Trophoblast cell (in vitro differentiated cells and primary cell): ENCODE results near the gene C19orf18.

ENCODE experiments used
- DNase-seq, 2 donors: peaks; one replicate each; pipeline ENCODE4 v3.0.0-alpha.2; 2016
- H2AFZ ChIP-seq: 2 replicates; pipeline ENCODE4 v1.6.1; 2013; ENCODE audit warnings: low read length, moderate library complexity, mild to moderate bottlenecking; ENCODE audit not compliant: insufficient read depth, poor library complexity
- H2AK5ac ChIP-seq: 2 replicates; pipeline ENCODE4 v1.6.1; 2013; ENCODE audit warnings: mild to moderate bottlenecking, low read length
- H2BK120ac ChIP-seq: 2 replicates; pipeline ENCODE4 v1.6.1; 2013; ENCODE audit warnings: low read length, mild to moderate bottlenecking, moderate library complexity; ENCODE audit not compliant: insufficient read depth, poor library complexity
- H2BK12ac ChIP-seq: 2 replicates; pipeline ENCODE4 v1.6.1; 2013; ENCODE audit warnings: mild to moderate bottlenecking, low read length, moderate library complexity
- H2BK5ac ChIP-seq: 2 replicates; pipeline ENCODE4 v1.6.1; 2013; ENCODE audit warnings: low read length, low read depth, moderate library complexity, mild to moderate bottlenecking; ENCODE audit not compliant: poor library complexity
- H3K14ac ChIP-seq: 2 replicates; pipeline ENCODE4 v1.6.1; 2013; ENCODE audit warnings: mild to moderate bottlenecking, low read length
- H3K18ac ChIP-seq: 2 replicates; pipeline ENCODE4 v1.6.1; 2013; ENCODE audit warnings: mild to moderate bottlenecking, low read length
- H3K23ac ChIP-seq: 2 replicates; pipeline ENCODE4 v1.6.1; 2013; ENCODE audit warnings: low read length
- H3K27ac ChIP-seq: 2 replicates; pipeline ENCODE4 v1.5.1; 2013; ENCODE audit warnings: low read depth, mild to moderate bottlenecking, inconsistent platforms, low read length, moderate library complexity
- H3K27me3 ChIP-seq: 2 replicates; pipeline ENCODE4 v1.6.1; 2013; ENCODE audit warnings: inconsistent platforms, mild to moderate bottlenecking, low read length, moderate library complexity; ENCODE audit not compliant: insufficient read depth
- H3K36me3 ChIP-seq, 2 experiments: 1 replicate in 1 of 2; 2 replicates in 1 of 2; pipeline ENCODE4 v1.6.1; 2013; ENCODE audit warnings: low read length in 2 of 2, mild to moderate bottlenecking in 2 of 2, moderate library complexity in 1 of 2; ENCODE audit not compliant: insufficient read depth in 2 of 2, control insufficient read depth in 1 of 2
- H3K4ac ChIP-seq: 2 replicates; pipeline ENCODE4 v1.6.1; 2013; ENCODE audit warnings: low read depth, mild to moderate bottlenecking, low read length, moderate library complexity
- H3K4me1 ChIP-seq, 2 experiments: 1 replicate in 1 of 2; 2 replicates in 1 of 2; pipeline ENCODE4 v1.6.1; 2013; ENCODE audit warnings: low read length in 2 of 2, mild to moderate bottlenecking in 2 of 2, moderate library complexity in 1 of 2; ENCODE audit not compliant: insufficient read depth in 2 of 2, control insufficient read depth in 1 of 2
- H3K4me2 ChIP-seq: 2 replicates; pipeline ENCODE4 v1.6.1; 2013; ENCODE audit warnings: inconsistent platforms, mild to moderate bottlenecking, low read length, moderate library complexity
- H3K4me3 ChIP-seq: 2 replicates; pipeline ENCODE4 v1.5.1; 2013; ENCODE audit warnings: mild to moderate bottlenecking, low read depth, low read length, inconsistent platforms
- H3K79me1 ChIP-seq: one replicate; pipeline ENCODE4 v1.6.1; 2013; ENCODE audit warnings: low read length
- H3K79me2 ChIP-seq: 2 replicates; pipeline ENCODE4 v1.6.1; 2013; ENCODE audit warnings: low read length, mild to moderate bottlenecking; ENCODE audit not compliant: control insufficient read depth, insufficient read depth, poor library complexity
- H3K9ac ChIP-seq: 2 replicates; pipeline ENCODE4 v1.6.1; 2013; ENCODE audit warnings: mild to moderate bottlenecking, low read length
- H3K9me3 ChIP-seq: 2 replicates; pipeline ENCODE4 v1.6.1; 2013; ENCODE audit warnings: low read depth, mild to moderate bottlenecking, control low read depth, inconsistent platforms, low read length; ENCODE audit not compliant: insufficient read depth
- H4K12ac ChIP-seq: 2 replicates; pipeline ENCODE4 v1.6.1; 2013; ENCODE audit warnings: low read depth, mild to moderate bottlenecking, low read length, moderate library complexity
- H4K8ac ChIP-seq: 2 replicates; pipeline ENCODE4 v1.6.1; 2013; ENCODE audit warnings: low read depth, mild to moderate bottlenecking, low read length, moderate library complexity
- H4K91ac ChIP-seq: one replicate; pipeline ENCODE4 v1.6.1; 2013; ENCODE audit warnings: low read depth, mild to moderate bottlenecking, low read length, moderate library complexity
- WGBS: extraction: QIAGEN DNeasy Blood & Tissue Kit; methylation state at CpG from one replicate; pipeline ENCODE4 v1.1.7; 2013; ENCODE audit warnings: missing lambda C conversion rate; ENCODE audit not compliant: insufficient read length, insufficient coverage; ENCODE audit errors: extremely low coverage; 5-methylcytosine and 5-hydroxymethylcytosine counted together

The C19orf18 gene

GRCh38 chr19:58014141-58014540, 39.8 kb upstream of the C19orf18 start:
- H3K4me2 ChIP-seq = no peak overlapping the region
- peaks cover 4% of the 10 kb centered on the region in 2 experiments for H3K36me3 ChIP-seq
- H2BK5ac ChIP-seq = no peak overlapping the region
- H3K27ac ChIP-seq = no peak overlapping the region
- H3K27me3 ChIP-seq = no peaks in the 10 kb centered on the region
- no peak for DNase-seq
- H3K9ac ChIP-seq = no peak overlapping the region
- no peak overlapping the region for H3K18ac ChIP-seq
- no peak overlapping the region for H3K14ac ChIP-seq
- no peak overlapping the region for H2AFZ ChIP-seq
- no peak overlapping the region for H3K23ac ChIP-seq
- peaks cover 0 to 2% of the 10 kb centered on the region in 2 experiments for H3K4me1 ChIP-seq
- H3K79me1 ChIP-seq = no peaks in the 10 kb centered on the region
- no peaks in the 10 kb centered on the region for H3K79me2 ChIP-seq
- H3K4me3 ChIP-seq = no peak overlapping the region
- no peak overlapping the region for H2BK120ac ChIP-seq
- H4K8ac ChIP-seq = no peak overlapping the region
- no peak overlapping the region for H4K12ac ChIP-seq
- peaks cover 33% of the 10 kb centered on the region for H3K9me3 ChIP-seq
- H2BK12ac ChIP-seq = no peak overlapping the region
- no peak overlapping the region for H2AK5ac ChIP-seq
- H3K4ac ChIP-seq = no peak overlapping the region
- no peak overlapping the region for H4K91ac ChIP-seq
- WGBS = no CpG with 5 or more reads among the region's 5 CpGs

DNA sequence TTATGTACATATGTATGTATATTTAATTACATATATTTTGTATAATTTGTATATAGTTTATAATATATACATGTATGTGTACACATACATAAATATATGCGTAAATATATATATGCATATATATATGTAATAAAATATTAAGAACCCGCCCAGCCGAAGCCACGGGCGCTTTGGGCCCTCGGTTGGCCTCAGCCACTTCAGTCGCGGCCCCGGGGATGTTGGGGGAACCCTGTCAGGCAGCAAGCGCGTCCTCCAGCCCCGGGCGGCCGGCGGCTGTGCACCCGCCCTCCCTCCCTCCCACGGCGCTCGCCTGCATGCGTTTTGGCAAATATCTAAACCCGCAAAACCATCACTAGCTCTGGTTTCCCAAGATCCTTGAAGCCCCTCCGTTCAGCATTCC, 36.2 kb upstream of the C19orf18 start:
- Histone ChIP-seq H2BK120ac (no peak overlapping the region), H3K27me3 (no peaks in the 10 kb centered on the region), H3K36me3 (peaks cover 6 to 10% of the 10 kb centered on the region in 2 experiments), H2AK5ac (no peak overlapping the region), H4K8ac (no peak overlapping the region), H2BK5ac (no peak overlapping the region), H3K4me1 (peaks cover 0 to 2% of the 10 kb centered on the region in 2 experiments), H3K4ac (no peak overlapping the region), H3K18ac (no peak overlapping the region), H3K4me3 (no peak overlapping the region), H2AFZ (no peak overlapping the region), H3K79me1 (no peaks in the 10 kb centered on the region), H3K27ac (no peak overlapping the region), H3K4me2 (no peak overlapping the region), H3K9ac (no peak overlapping the region), H3K14ac (no peak overlapping the region), H3K79me2 (no peaks in the 10 kb centered on the region), H3K23ac (no peak overlapping the region), H4K91ac (no peak overlapping the region), H3K9me3 (peaks cover 35% of the 10 kb centered on the region), H4K12ac (no peak overlapping the region), H2BK12ac (no peak overlapping the region)
- no CpG with 5 or more reads among the region's 22 CpGs for WGBS
- no peak for DNase-seq

- H3K9ac ChIP-seq = no peak overlapping the region
- H4K91ac ChIP-seq = no peak overlapping the region
- H3K14ac ChIP-seq = no peak overlapping the region
- H3K4me3 ChIP-seq = peak overlapping the region; percentile 59
- no peak overlapping the region for H3K27ac ChIP-seq
- peaks cover 6 to 10% of the 10 kb centered on the region in 2 experiments for H3K36me3 ChIP-seq
- no peaks in the 10 kb centered on the region for H3K79me2 ChIP-seq
- H4K8ac ChIP-seq = peak overlapping the region; percentile 8
- H3K23ac ChIP-seq = no peak overlapping the region
- peaks cover 0 to 2% of the 10 kb centered on the region in 2 experiments for H3K4me1 ChIP-seq
- no CpG with 5 or more reads among the region's 41 CpGs for WGBS
- no peak overlapping the region for H2BK12ac ChIP-seq
- no peaks in the 10 kb centered on the region for H3K79me1 ChIP-seq
- H3K9me3 ChIP-seq = peaks cover 33% of the 10 kb centered on the region
- H3K18ac ChIP-seq = no peak overlapping the region
- DNase-seq = peak; percentile 69 to 71
- H2AFZ ChIP-seq = no peak overlapping the region
- H2AK5ac ChIP-seq = no peak overlapping the region
- no peaks in the 10 kb centered on the region for H3K27me3 ChIP-seq
- no peak overlapping the region for H3K4ac ChIP-seq
- no peak overlapping the region for H2BK5ac ChIP-seq
- H4K12ac ChIP-seq = no peak overlapping the region
- H2BK120ac ChIP-seq = no peak overlapping the region
- H3K4me2 ChIP-seq = peak overlapping the region; percentile 58
These were observed 35.5 kb upstream of the C19orf18 start for GRCh38 chr19:58009666-58010301.

DNA sequence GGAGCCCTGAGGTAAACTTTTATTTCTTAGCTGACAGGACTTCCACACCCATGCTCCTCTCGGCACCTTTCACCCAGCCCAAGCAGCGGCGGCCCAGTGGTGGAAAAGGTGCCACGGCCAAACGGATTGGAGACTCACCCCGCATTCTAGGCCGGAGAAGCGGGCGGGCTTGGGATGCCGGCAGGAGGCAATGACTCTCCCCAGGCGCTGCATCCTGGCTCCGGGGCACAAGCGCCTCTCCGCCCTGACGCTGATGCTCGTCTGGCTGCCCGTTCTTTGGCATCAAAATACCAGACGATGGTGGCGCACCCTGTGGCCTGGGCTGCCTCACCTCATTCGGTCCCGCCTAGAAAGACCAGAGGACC, 34.9 kb upstream of the C19orf18 start:
- Histone ChIP-seq H2BK5ac (no peak overlapping the region), H3K79me1 (no peaks in the 10 kb centered on the region), H3K9ac (no peak overlapping the region), H3K27ac (no peak overlapping the region), H2BK12ac (no peak overlapping the region), H3K4ac (no peak overlapping the region), H4K12ac (no peak overlapping the region), H2BK120ac (no peak overlapping the region), H4K8ac (no peak overlapping the region), H3K9me3 (peaks cover 36% of the 10 kb centered on the region), H3K27me3 (no peaks in the 10 kb centered on the region), H3K4me2 (peak overlapping the region; percentile 58), H3K4me1 (peaks cover 2 to 3% of the 10 kb centered on the region in 2 experiments), H3K14ac (no peak overlapping the region), H3K18ac (no peak overlapping the region), H2AK5ac (no peak overlapping the region), H2AFZ (no peak overlapping the region), H3K79me2 (no peaks in the 10 kb centered on the region), H4K91ac (no peak overlapping the region), H3K23ac (no peak overlapping the region), H3K4me3 (peak overlapping the region; percentile 59), H3K36me3 (peaks cover 9 to 12% of the 10 kb centered on the region in 2 experiments)
- DNase-seq = no peak
- WGBS = no CpG with 5 or more reads among the region's 21 CpGs
